OCI-LY3 (cell line): ENCODE measurements around the gene IQCH.

Source experiments
- H2AFZ ChIP-seq: fragments of 200-600, 300-600 bp; shearing (Covaris generic); 2 replicates; pipeline ENCODE4 v1.6.0; 2014; ENCODE audit warnings: antibody characterized with exemption, low read depth, low read length
- H3K27ac ChIP-seq: fragments of 200-600, 300-600 bp; sonication (generic); 2 replicates; pipeline ENCODE4 v1.5.1; 2014; ENCODE audit warnings: mild to moderate bottlenecking, low read length, moderate library complexity, mixed read lengths
- H3K27me3 ChIP-seq: fragments of 200-600, 300-600 bp; sonication (generic); 2 replicates; pipeline ENCODE4 v1.6.1; 2014; ENCODE audit warnings: low read depth, low read length, mixed read lengths
- H3K36me3 ChIP-seq: fragments of 200-600, 300-600 bp; sonication (generic); replicated peaks from 2 replicates; pipeline ENCODE3; 2014; ENCODE audit warnings: low read depth, low read length, mixed read lengths
- H3K4me1 ChIP-seq: fragments of 300-600, 200-600 bp; sonication (generic); 2 replicates; pipeline ENCODE4 v1.6.1; 2014; ENCODE audit warnings: low read length, mixed read lengths
- H3K4me2 ChIP-seq: fragments of 200-600, 300-600 bp; sonication (generic); 2 replicates; pipeline ENCODE4 v1.6.1; 2014; ENCODE audit warnings: low read length, mixed read lengths
- H3K4me3 ChIP-seq: fragments of 300-600, 200-600 bp; sonication (generic); 2 replicates; pipeline ENCODE4 v1.5.1; 2014; ENCODE audit warnings: antibody characterized with exemption, mild to moderate bottlenecking, low read length, moderate library complexity
- H3K79me2 ChIP-seq: fragments of 300-600, 200-600 bp; shearing (Covaris generic); 2 replicates; pipeline ENCODE4 v1.6.1; 2014; ENCODE audit warnings: mild to moderate bottlenecking, low read length, mixed read lengths
- H3K9ac ChIP-seq: fragments of 300-600, 200-600 bp; shearing (Covaris generic); 2 replicates; pipeline ENCODE4 v1.6.0; 2014; ENCODE audit warnings: mild to moderate bottlenecking, low read length, moderate library complexity
- H3K9me3 ChIP-seq: fragments of 200-600, 300-600 bp; shearing (Covaris generic); 2 replicates; pipeline ENCODE4 v1.6.1; 2014; ENCODE audit warnings: low read length, mixed read lengths; ENCODE audit not compliant: insufficient read depth
- H4K20me1 ChIP-seq: fragments of 200-600, 300-600 bp; sonication (generic); 2 replicates; pipeline ENCODE4 v1.6.1; 2016; ENCODE audit warnings: low read length, mixed read lengths; ENCODE audit not compliant: insufficient read depth
- EZH2phosphoT487 ChIP-seq: fragments of 200-600 bp; shearing (Covaris generic); IDR thresholded peaks from 2 replicates; pipeline ENCODE4 v1.6.1; 2018; ENCODE audit warnings: antibody characterized with exemption, mixed run types, low read depth
- TF ChIP-seq, protein P1 (sequence below): fragments of 200-600, 300-600 bp; sonication (generic); IDR thresholded peaks from 2 replicates; pipeline ENCODE4 v1.5.1; 2014; ENCODE audit warnings: antibody characterized with exemption, low read length, low read depth

Gene IQCH

DNA sequence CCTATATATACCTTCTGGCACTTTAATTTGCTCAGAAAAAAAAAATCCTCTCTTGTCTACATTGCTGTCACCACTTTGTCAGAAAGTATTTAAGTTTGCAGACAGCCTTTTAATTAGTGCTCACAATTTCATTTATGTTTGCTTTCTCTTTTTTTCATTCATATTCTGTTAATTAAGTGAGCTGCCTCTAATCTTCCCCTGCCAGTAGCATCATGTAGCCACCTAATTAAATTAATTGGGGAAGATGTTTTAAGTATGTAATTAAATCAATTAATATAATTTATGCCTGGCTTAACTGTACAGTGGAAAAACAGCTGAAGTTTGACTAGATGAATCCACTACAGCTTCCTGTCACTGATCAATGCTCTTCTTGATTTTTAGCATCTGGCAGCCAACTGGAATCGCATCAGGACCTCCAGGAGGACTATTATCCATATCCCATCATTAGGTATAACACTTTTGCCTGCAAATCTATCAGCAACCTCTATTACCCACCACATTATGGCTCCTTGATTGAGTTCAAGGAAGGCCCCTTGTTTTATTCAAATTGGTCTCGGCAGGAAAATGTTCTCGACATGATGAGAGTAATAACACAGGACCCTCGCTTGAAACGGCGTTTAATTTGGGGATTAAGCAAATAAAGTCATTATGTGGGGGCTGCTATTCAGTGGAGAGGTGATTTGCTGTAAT lies 118.5 kb downstream of the IQCH start:
- no peaks in the 10 kb centered on the region for H4K20me1 ChIP-seq
- H3K9me3 ChIP-seq, result no peaks in the 10 kb centered on the region

DNA sequence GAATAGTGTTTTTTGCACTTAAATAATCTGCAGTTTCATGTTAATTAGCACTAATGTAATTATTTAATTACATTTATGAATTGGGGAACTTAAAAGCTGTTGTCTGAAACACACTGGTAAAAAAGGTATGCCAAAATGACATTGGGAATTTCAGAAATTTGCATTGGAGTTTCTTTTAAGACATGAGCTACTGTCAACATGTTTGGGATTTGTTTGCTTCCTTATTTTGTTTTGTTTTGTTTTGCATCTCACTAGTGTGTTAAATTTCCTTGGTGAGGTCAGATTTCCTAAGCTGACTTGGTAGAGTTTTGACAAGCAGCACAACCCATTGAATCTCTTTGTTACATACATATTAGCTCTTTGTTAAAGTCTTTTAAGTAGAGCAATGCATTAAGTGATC lies 119.4 kb downstream of the IQCH start:
- no peaks in the 10 kb centered on the region for H4K20me1 ChIP-seq
- no peaks in the 10 kb centered on the region for H3K36me3 ChIP-seq
- H3K4me1 ChIP-seq, result peaks cover 10% of the 10 kb centered on the region
- H3K4me2 ChIP-seq, result no peak overlapping the region
- no peak overlapping the region for H2AFZ ChIP-seq
- peaks cover 12% of the 10 kb centered on the region for H3K27me3 ChIP-seq
- no peak overlapping the region for H3K27ac ChIP-seq
- no peaks in the 10 kb centered on the region for H3K79me2 ChIP-seq
- no peak overlapping the region for H3K4me3 ChIP-seq
- H3K9ac ChIP-seq, result no peak overlapping the region
- no peaks in the 10 kb centered on the region for H3K9me3 ChIP-seq
- no peak for TF ChIP-seq EZH2phosphoT487
- TF ChIP-seq, protein P1, sequence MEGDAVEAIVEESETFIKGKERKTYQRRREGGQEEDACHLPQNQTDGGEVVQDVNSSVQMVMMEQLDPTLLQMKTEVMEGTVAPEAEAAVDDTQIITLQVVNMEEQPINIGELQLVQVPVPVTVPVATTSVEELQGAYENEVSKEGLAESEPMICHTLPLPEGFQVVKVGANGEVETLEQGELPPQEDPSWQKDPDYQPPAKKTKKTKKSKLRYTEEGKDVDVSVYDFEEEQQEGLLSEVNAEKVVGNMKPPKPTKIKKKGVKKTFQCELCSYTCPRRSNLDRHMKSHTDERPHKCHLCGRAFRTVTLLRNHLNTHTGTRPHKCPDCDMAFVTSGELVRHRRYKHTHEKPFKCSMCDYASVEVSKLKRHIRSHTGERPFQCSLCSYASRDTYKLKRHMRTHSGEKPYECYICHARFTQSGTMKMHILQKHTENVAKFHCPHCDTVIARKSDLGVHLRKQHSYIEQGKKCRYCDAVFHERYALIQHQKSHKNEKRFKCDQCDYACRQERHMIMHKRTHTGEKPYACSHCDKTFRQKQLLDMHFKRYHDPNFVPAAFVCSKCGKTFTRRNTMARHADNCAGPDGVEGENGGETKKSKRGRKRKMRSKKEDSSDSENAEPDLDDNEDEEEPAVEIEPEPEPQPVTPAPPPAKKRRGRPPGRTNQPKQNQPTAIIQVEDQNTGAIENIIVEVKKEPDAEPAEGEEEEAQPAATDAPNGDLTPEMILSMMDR, result no peak

More for the DNA sequence above, 118.5 kb downstream of the IQCH start:
- H3K79me2 ChIP-seq, result no peaks in the 10 kb centered on the region
- no peak overlapping the region for H3K27ac ChIP-seq
- TF ChIP-seq, protein P1, result no peak
- no peak for TF ChIP-seq EZH2phosphoT487
- H3K36me3 ChIP-seq, result no peaks in the 10 kb centered on the region
- H2AFZ ChIP-seq, result no peak overlapping the region
- no peak overlapping the region for H3K4me3 ChIP-seq
- H3K27me3 ChIP-seq, result peaks cover 12% of the 10 kb centered on the region
- peaks cover 9% of the 10 kb centered on the region for H3K4me1 ChIP-seq
- H3K9ac ChIP-seq, result no peak overlapping the region
- H3K4me2 ChIP-seq, result no peak overlapping the region

DNA sequence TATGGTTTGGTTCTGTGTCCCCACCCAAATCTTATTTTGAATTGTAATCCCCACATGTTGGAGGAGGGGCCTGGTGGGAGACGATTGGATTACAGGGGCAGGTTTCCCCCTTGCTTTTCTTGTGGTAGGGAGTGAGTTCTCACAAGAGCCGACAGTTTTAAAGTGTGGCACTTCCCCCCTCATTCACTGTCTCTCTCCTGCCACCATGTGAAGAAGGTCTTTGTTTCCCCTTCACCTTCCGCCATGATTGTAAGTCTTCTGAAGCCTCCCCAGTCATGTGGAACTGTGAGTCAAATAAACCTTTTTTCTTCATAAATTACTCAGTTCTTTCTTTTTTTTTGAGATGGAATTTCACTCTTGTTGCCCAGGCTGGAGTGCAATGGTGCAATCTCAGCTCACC lies 124.9 kb downstream of the IQCH start:
- H3K9ac ChIP-seq, result no peak overlapping the region
- no peak overlapping the region for H3K4me3 ChIP-seq
- no peaks in the 10 kb centered on the region for H3K9me3 ChIP-seq
- peaks cover 10% of the 10 kb centered on the region for H3K4me1 ChIP-seq
- 0 out of 2 replicates have a peak, but pooled peaks cover 6% of the 10 kb centered on the region for H3K27me3 ChIP-seq
- H3K36me3 ChIP-seq, result no peaks in the 10 kb centered on the region
- no peak overlapping the region for H3K27ac ChIP-seq
- TF ChIP-seq, protein P1, result no peak
- no peak for TF ChIP-seq EZH2phosphoT487
- H3K4me2 ChIP-seq, result no peak overlapping the region
- H4K20me1 ChIP-seq, result no peaks in the 10 kb centered on the region
- no peak overlapping the region for H2AFZ ChIP-seq
- H3K79me2 ChIP-seq, result no peaks in the 10 kb centered on the region

DNA sequence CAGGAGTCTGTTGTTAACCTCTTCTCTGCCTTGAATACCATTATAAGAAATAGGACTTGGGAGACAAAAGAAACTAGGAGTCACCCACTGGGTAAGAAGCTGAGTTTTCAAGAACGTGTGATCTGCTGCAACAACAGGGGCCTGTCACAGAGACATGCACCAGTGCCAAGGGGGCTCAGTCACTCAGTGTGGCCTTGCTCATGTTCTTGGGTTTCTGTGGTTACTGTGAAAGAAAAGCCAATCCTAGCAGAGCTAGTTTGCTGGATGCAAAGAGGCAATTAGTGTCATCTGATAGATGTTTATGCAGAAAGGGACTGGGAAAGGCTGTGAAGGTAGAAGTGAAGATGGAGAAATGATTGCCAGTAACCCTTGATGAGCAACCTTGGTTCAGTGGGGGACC lies 126.3 kb downstream of the IQCH start:
- H4K20me1 ChIP-seq, result no peaks in the 10 kb centered on the region
- no peak overlapping the region for H3K27ac ChIP-seq
- H3K4me3 ChIP-seq, result no peak overlapping the region
- no peaks in the 10 kb centered on the region for H3K9me3 ChIP-seq
- H2AFZ ChIP-seq, result no peak overlapping the region
- H3K9ac ChIP-seq, result no peak overlapping the region
- peaks cover 10% of the 10 kb centered on the region for H3K4me1 ChIP-seq
- no peaks in the 10 kb centered on the region for H3K36me3 ChIP-seq
- 0 out of 2 replicates have a peak, but pooled peaks cover 10% of the 10 kb centered on the region for H3K27me3 ChIP-seq
- no peak overlapping the region for H3K4me2 ChIP-seq
- no peaks in the 10 kb centered on the region for H3K79me2 ChIP-seq
- TF ChIP-seq EZH2phosphoT487, result no peak
- TF ChIP-seq, protein P1, result no peak
